ENCODE measurements around the gene AQR.

DNA sequence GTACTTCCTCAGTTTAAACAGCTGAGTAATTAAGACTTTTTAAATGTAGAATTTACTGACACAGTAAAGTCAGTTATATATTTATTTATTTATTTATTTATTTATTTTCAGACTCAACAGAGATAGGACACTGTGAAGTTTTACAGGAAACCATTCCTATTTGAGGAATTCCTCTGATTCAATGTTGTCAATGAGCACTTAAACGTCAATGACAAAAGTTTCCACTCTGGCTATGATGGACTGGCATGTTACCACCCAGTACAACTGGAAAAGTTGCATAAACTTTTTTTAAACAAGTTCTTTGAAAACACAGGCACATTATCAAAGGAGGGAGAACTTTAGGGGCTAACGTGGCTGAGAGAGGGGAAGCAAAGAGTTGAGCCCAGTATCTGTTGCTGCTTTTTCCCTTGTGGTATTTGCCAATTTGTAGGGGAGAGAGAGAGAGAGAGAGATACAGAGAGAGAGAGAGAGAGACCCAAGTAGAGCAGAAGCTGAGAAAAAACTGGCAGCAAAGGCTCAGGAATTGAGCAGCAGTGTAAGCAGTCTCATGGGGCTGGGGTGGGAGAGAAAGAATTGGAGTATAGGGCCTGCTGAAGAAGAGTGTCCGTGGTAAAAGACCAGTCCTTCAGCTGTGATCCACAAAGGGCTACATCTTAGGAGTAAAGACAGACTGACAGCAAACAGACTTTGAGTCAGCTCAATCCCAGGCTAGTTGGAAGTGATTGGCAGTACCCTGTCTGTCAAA, 155.9 kb downstream of the AQR start:
- no peak for TF ChIP-seq PPARA (CRISPR knock-in tag; IDR thresholded peaks at IDR 0.05; ENCODE audit: borderline replicate concordance)
- TF ChIP-seq PATZ1 (CRISPR knock-in tag; IDR thresholded peaks at IDR 0.05; ENCODE audit: borderline replicate concordance): no peak
- no peak for TF ChIP-seq ISL1 (CRISPR knock-in tag; IDR thresholded peaks at IDR 0.05)
- no peak for TF ChIP-seq BACH2 (CRISPR knock-in tag; IDR thresholded peaks at IDR 0.05; ENCODE audit: borderline replicate concordance)
- TF ChIP-seq GLIS3 (CRISPR knock-in tag; IDR thresholded peaks at IDR 0.05): no peak
